ENCODE measurements around the gene ELOA2. TPM values are rescaled to one million over a fixed set of nuclear protein-coding genes. Genes with fewer than 3 reads are reported as not detected.
"Not testable (repeated sequence)": the region's sequence is repeated elsewhere in the genome, so short reads cannot be mapped to it uniquely, and the experiment has no call there.

ELOA2 gene
- not detected in 2 replicates for total RNA-seq (2014; rRNA removed; shearing (Covaris generic))

GRCh38 chr18:47035156-47035671 lies at the start of gene ELOA2:
Gene ELOA2, minus strand, starts transcription at chr18:47035621. Its CDS starts 357 bp downstream, at chr18:47035264.
- H3K36me3 ChIP-seq (replicated peaks; ENCODE audit: control insufficient read depth, insufficient read depth, low read length) = no peaks in the 10 kb centered on the region

GRCh38 chr18:47081578-47081977 lies 46.2 kb upstream of the ELOA2 start:
- Histone ChIP-seq H3K4me3 (ENCODE audit: insufficient read depth, low read depth, low read length) (no peak overlapping the region), H3K27me3 (ENCODE audit: control insufficient read depth, insufficient read depth, low read length) (no peaks in the 10 kb centered on the region), H3K36me3 (replicated peaks; ENCODE audit: control insufficient read depth, insufficient read depth, low read length) (0 out of 2 replicates have a peak, but pooled peaks cover 1% of the 10 kb centered on the region)
- no peak for DNase-seq

More at GRCh38 chr18:47035156-47035671, at the start of gene ELOA2:
- Histone ChIP-seq H3K4me3 (ENCODE audit: insufficient read depth, low read depth, low read length) (no peak within 1 kb of the TSS), H3K27me3 (ENCODE audit: control insufficient read depth, insufficient read depth, low read length) (no peaks in the 10 kb centered on the region)
- peak; percentile 35 for DNase-seq

- H3K36me3 ChIP-seq (replicated peaks; ENCODE audit: control insufficient read depth, insufficient read depth, low read length) = 0 out of 2 replicates have a peak, but pooled peaks cover 1% of the 10 kb centered on the region
- no peak overlapping the region for H3K4me3 ChIP-seq (ENCODE audit: insufficient read depth, low read depth, low read length)
- no peak for DNase-seq
- no peaks in the 10 kb centered on the region for H3K27me3 ChIP-seq (ENCODE audit: control insufficient read depth, insufficient read depth, low read length)
Observed at GRCh38 chr18:47080872-47081271, 45.5 kb upstream of the ELOA2 start.

GRCh38 chr18:47077111-47077510 lies 41.7 kb upstream of the ELOA2 start:
- H3K4me3 ChIP-seq (ENCODE audit: insufficient read depth, low read depth, low read length) = no peak overlapping the region
- no peak for DNase-seq
- H3K27me3 ChIP-seq (ENCODE audit: control insufficient read depth, insufficient read depth, low read length) = no peaks in the 10 kb centered on the region

GRCh38 chr18:47075098-47075883 lies 39.9 kb upstream of the ELOA2 start:
- Histone ChIP-seq H3K27me3 (ENCODE audit: control insufficient read depth, insufficient read depth, low read length) (no peaks in the 10 kb centered on the region), H3K4me3 (ENCODE audit: insufficient read depth, low read depth, low read length) (no peak overlapping the region), H3K36me3 (replicated peaks; ENCODE audit: control insufficient read depth, insufficient read depth, low read length) (0 out of 2 replicates have a peak, but pooled peaks cover 1% of the 10 kb centered on the region)
- DNase-seq = no peak

More at GRCh38 chr18:47077111-47077510, 41.7 kb upstream of the ELOA2 start:
- 0 out of 2 replicates have a peak, but pooled peaks cover 1% of the 10 kb centered on the region for H3K36me3 ChIP-seq (replicated peaks; ENCODE audit: control insufficient read depth, insufficient read depth, low read length)

GRCh38 chr18:47067648-47068047 lies 32.2 kb upstream of the ELOA2 start:
- H3K36me3 ChIP-seq (replicated peaks; ENCODE audit: control insufficient read depth, insufficient read depth, low read length) = no peaks in the 10 kb centered on the region
- no peak for DNase-seq
- H3K27me3 ChIP-seq (ENCODE audit: control insufficient read depth, insufficient read depth, low read length) = no peaks in the 10 kb centered on the region
- H3K4me3 ChIP-seq (ENCODE audit: insufficient read depth, low read depth, low read length) = no peak overlapping the region

GRCh38 chr18:47063096-47063495 lies 27.7 kb upstream of the ELOA2 start:
- Histone ChIP-seq H3K36me3 (replicated peaks; ENCODE audit: control insufficient read depth, insufficient read depth, low read length) (no peaks in the 10 kb centered on the region), H3K27me3 (ENCODE audit: control insufficient read depth, insufficient read depth, low read length) (no peaks in the 10 kb centered on the region), H3K4me3 (ENCODE audit: insufficient read depth, low read depth, low read length) (no peak overlapping the region)
- DNase-seq = no peak

GRCh38 chr18:47062471-47062870 lies 27.1 kb upstream of the ELOA2 start:
- no peak for DNase-seq
- H3K36me3 ChIP-seq (replicated peaks; ENCODE audit: control insufficient read depth, insufficient read depth, low read length) = no peaks in the 10 kb centered on the region
- H3K27me3 ChIP-seq (ENCODE audit: control insufficient read depth, insufficient read depth, low read length) = no peaks in the 10 kb centered on the region
- H3K4me3 ChIP-seq (ENCODE audit: insufficient read depth, low read depth, low read length) = no peak overlapping the region

GRCh38 chr18:47054369-47054768 lies 18.9 kb upstream of the ELOA2 start:
- Histone ChIP-seq H3K4me3 (ENCODE audit: insufficient read depth, low read depth, low read length) (no peak overlapping the region), H3K36me3 (replicated peaks; ENCODE audit: control insufficient read depth, insufficient read depth, low read length) (no peaks in the 10 kb centered on the region), H3K27me3 (ENCODE audit: control insufficient read depth, insufficient read depth, low read length) (no peaks in the 10 kb centered on the region)
- DNase-seq = no peak

- Histone ChIP-seq H3K4me3 (ENCODE audit: insufficient read depth, low read depth, low read length) (no peak overlapping the region), H3K27me3 (ENCODE audit: control insufficient read depth, insufficient read depth, low read length) (no peaks in the 10 kb centered on the region), H3K36me3 (replicated peaks; ENCODE audit: control insufficient read depth, insufficient read depth, low read length) (no peaks in the 10 kb centered on the region)
- DNase-seq = peak; percentile 45
Observed at GRCh38 chr18:47050468-47050867, 15.0 kb upstream of the ELOA2 start.

- DNase-seq = no peak
- Histone ChIP-seq H3K4me3 (ENCODE audit: insufficient read depth, low read depth, low read length) (no peak overlapping the region), H3K36me3 (replicated peaks; ENCODE audit: control insufficient read depth, insufficient read depth, low read length) (no peaks in the 10 kb centered on the region; the same call in 1 of the 2 replicates), H3K27me3 (ENCODE audit: control insufficient read depth, insufficient read depth, low read length) (no peaks in the 10 kb centered on the region)
Observed at GRCh38 chr18:47040982-47041381, 5.6 kb upstream of the ELOA2 start.

GRCh38 chr18:47036927-47037578 lies 1.6 kb upstream of the ELOA2 start:
- Histone ChIP-seq H3K27me3 (ENCODE audit: control insufficient read depth, insufficient read depth, low read length) (no peaks in the 10 kb centered on the region), H3K36me3 (replicated peaks; ENCODE audit: control insufficient read depth, insufficient read depth, low read length) (no peaks in the 10 kb centered on the region; the same call in 1 of the 2 replicates), H3K4me3 (ENCODE audit: insufficient read depth, low read depth, low read length) (no peak overlapping the region)
- DNase-seq = no peak

- Histone ChIP-seq H3K27me3 (ENCODE audit: control insufficient read depth, insufficient read depth, low read length) (no peaks in the 10 kb centered on the region), H3K36me3 (replicated peaks; ENCODE audit: control insufficient read depth, insufficient read depth, low read length) (no peaks in the 10 kb centered on the region), H3K4me3 (ENCODE audit: insufficient read depth, low read depth, low read length) (no peak overlapping the region)
- peak; percentile 74 for DNase-seq
Observed at GRCh38 chr18:47036298-47036874, 965 bp upstream of the ELOA2 start.

GRCh38 chr18:47034591-47034990 lies 830 bp downstream of the ELOA2 start:
- not testable (repeated sequence) for H3K27me3 ChIP-seq (ENCODE audit: control insufficient read depth, insufficient read depth, low read length); H3K36me3 ChIP-seq (replicated peaks; ENCODE audit: control insufficient read depth, insufficient read depth, low read length); H3K4me3 ChIP-seq (ENCODE audit: insufficient read depth, low read depth, low read length)
- peak; percentile 24 for DNase-seq
